Measurements from ENCODE around the gene TMEM33.

Gene TMEM33

GRCh38 chr4:41999321-41999720 is 64.1 kb downstream of the TMEM33 start:
- TF ChIP-seq CREB1 (IDR thresholded peaks at IDR 0.05; ENCODE audit: low read depth) (no peak), TAF1 (IDR thresholded peaks at IDR 0.05; ENCODE audit: low read depth) (no peak), MAX (IDR thresholded peaks at IDR 0.05) (no peak), EGR1 (IDR thresholded peaks at IDR 0.05) (no peak), TEAD4 (IDR thresholded peaks at IDR 0.05) (no peak), ZBTB7A (IDR thresholded peaks at IDR 0.05; ENCODE audit: low read depth) (no peak), CEBPB (IDR thresholded peaks at IDR 0.05) (no peak), YY1 (IDR thresholded peaks at IDR 0.05; ENCODE audit: low read depth) (no peak), REST (IDR thresholded peaks at IDR 0.05; ENCODE audit: low read depth) (no peak), FOXM1 (IDR thresholded peaks at IDR 0.05; ENCODE audit: borderline replicate concordance, low read depth) (no peak), RAD21 (IDR thresholded peaks at IDR 0.05; ENCODE audit: low read depth) (no peak), TCF12 (IDR thresholded peaks at IDR 0.05; ENCODE audit: low read depth) (no peak), USF1 (IDR thresholded peaks at IDR 0.05) (no peak), EP300 (IDR thresholded peaks at IDR 0.05; ENCODE audit: borderline replicate concordance) (no peak), NFIC (IDR thresholded peaks at IDR 0.05) (no peak)

- TF ChIP-seq EGR1 (IDR thresholded peaks at IDR 0.05) (no peak), TAF1 (IDR thresholded peaks at IDR 0.05; ENCODE audit: low read depth) (no peak), EP300 (IDR thresholded peaks at IDR 0.05; ENCODE audit: borderline replicate concordance) (no peak)
Measured at GRCh38 chr4:42008011-42008786, 73.0 kb downstream of the TMEM33 start.

Measured in Ishikawa (cell line).